ENCODE results near the gene NSFL1C. TPM values are rescaled to one million over a fixed set of nuclear protein-coding genes. Genes with fewer than 3 reads are reported as not detected.

Gene NSFL1C
- total RNA-seq, 1 donor from 2014 or later, result 93.9 TPM

DNA sequence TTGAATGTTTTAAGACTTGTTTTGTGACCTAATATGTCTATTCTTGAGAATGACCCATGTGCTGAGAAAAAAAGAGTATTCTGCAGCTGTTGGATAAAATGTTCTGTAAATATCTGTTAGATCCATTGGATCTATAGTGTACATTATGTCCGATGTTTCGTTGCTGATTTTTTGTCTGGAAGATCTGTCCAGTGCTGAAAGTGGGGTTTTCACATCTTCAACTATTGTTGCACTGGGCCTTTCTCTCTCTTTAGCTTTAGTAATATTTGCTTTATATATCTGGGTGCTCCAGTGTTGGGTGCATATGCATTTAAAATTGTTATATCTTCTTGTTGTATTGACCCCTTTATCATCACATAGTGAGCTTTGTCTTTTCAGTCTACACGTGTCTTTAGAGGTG is 30.3 kb upstream of the NSFL1C start:
- no peak for TF ChIP-seq CTCF (conservative IDR thresholded peaks at IDR 0.05)
- H3K27ac Mint-ChIP-seq (ENCODE audit: unreplicated experiment), result no peak overlapping the region
- H3K36me3 Mint-ChIP-seq (ENCODE audit: low read depth), result no peaks in the 10 kb centered on the region
- H3K4me3 Mint-ChIP-seq, result no peak overlapping the region
- no peak for DNase-seq (ENCODE audit: low read depth, low spot score)
- H3K27me3 Mint-ChIP-seq (ENCODE audit: low read depth), result peaks cover 73% of the 10 kb centered on the region
- no peaks in the 10 kb centered on the region for H3K4me1 Mint-ChIP-seq
- no peaks in the 10 kb centered on the region for H3K9me3 Mint-ChIP-seq

DNA sequence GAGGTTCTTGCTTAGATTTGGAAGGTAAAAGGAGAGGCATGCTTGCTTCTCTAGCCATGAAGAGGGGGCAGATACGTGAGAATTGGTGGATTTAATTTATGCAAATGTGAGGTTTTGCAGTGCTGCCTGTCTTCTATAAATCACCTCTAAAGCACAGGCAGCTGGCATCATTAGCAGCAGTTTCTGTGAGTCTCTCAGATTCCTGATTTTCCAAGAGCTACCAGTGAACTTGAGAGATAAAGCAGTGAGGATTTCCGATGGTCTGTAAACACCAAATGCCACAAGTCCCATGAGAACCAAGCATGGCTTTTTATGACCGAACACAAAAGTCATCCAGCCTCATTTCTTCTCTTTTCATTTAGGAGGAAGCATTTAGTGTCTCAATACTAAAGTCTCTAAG is 27.8 kb upstream of the NSFL1C start:
- Mint-ChIP-seq H3K27me3 (ENCODE audit: low read depth) (peaks cover 78% of the 10 kb centered on the region), H3K36me3 (ENCODE audit: low read depth) (no peaks in the 10 kb centered on the region), H3K27ac (ENCODE audit: unreplicated experiment) (no peak overlapping the region), H3K9me3 (no peaks in the 10 kb centered on the region), H3K4me1 (no peaks in the 10 kb centered on the region), H3K4me3 (no peak overlapping the region)
- TF ChIP-seq CTCF (conservative IDR thresholded peaks at IDR 0.05), result no peak
- no peak for DNase-seq (ENCODE audit: low read depth, low spot score)

DNA sequence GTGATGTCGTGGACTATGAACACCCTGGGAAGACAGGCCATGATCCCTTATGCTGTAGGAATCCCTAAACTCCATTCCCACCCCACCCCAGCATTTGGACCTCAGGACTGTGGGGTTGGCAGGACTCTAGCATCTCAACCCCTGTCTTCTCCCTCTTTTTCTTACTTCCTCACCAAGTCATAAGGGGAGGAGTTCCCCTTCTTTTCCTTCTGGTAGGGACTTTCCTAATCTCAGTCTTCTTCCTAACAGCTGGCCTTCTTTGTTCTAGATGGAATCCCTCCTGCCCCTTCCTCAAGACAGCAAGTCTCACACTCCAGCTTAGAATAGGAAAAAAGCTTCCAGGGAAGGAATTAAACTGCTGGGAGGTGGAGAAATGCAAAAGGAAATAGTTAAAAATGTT is 26.9 kb upstream of the NSFL1C start:
- no peaks in the 10 kb centered on the region for H3K9me3 Mint-ChIP-seq
- H3K27ac Mint-ChIP-seq (ENCODE audit: unreplicated experiment), result no peak overlapping the region
- H3K4me3 Mint-ChIP-seq, result no peak overlapping the region
- no peaks in the 10 kb centered on the region for H3K36me3 Mint-ChIP-seq (ENCODE audit: low read depth)
- H3K27me3 Mint-ChIP-seq (ENCODE audit: low read depth), result peaks cover 81% of the 10 kb centered on the region
- no peak for DNase-seq (ENCODE audit: low read depth, low spot score)
- TF ChIP-seq CTCF (conservative IDR thresholded peaks at IDR 0.05), result no peak
- H3K4me1 Mint-ChIP-seq, result no peaks in the 10 kb centered on the region

GRCh38 chr20:1491860-1492642 is 25.4 kb upstream of the NSFL1C start:
- no peaks in the 10 kb centered on the region for H3K4me1 Mint-ChIP-seq
- no peak overlapping the region for H3K4me3 Mint-ChIP-seq
- no peak for DNase-seq (ENCODE audit: low read depth, low spot score)
- H3K36me3 Mint-ChIP-seq (ENCODE audit: low read depth), result no peaks in the 10 kb centered on the region
- H3K27ac Mint-ChIP-seq (ENCODE audit: unreplicated experiment), result no peak overlapping the region
- H3K27me3 Mint-ChIP-seq (ENCODE audit: low read depth), result peaks cover 83% of the 10 kb centered on the region
- no peaks in the 10 kb centered on the region for H3K9me3 Mint-ChIP-seq
- no peak for TF ChIP-seq CTCF (conservative IDR thresholded peaks at IDR 0.05)

DNA sequence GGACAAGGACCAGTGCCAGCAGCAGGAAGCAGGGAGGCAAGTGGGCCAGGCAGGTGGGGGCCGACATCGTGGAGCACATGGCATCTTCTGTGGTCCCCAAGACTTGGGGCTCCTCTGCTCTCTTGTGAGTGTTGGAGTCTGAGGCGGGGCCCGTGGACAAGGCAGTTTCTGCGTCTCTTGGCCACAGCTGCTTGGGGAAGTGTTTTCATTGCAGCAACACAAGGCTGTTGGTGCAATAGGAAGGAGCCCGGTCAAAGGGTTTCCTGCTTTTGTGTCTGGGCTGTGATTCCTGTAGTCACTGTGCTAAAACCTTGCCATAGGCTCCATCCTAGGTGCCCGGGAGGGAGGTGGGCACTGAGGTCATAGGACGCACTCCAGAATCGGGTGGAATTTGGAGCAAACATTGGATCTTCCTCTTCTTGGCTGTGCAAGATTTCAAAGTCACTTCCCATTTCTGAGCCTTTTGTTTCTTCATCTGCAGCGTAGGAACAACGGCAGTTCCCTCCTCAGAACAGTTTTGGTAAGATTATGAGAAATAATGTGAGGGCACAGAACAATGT is 24.7 kb upstream of the NSFL1C start, which contains the start of gene SIRPB2:
Gene SIRPB2 (minus strand): TSS at position 140 of the 560 bp plus-strand sequence. CDS start 61 bp downstream, at position 79.
- no peak for TF ChIP-seq CTCF (conservative IDR thresholded peaks at IDR 0.05)
- no peak for DNase-seq (ENCODE audit: low read depth, low spot score)
- Mint-ChIP-seq H3K9me3 (no peaks in the 10 kb centered on the region), H3K4me3 (no peak within 1 kb of the TSS), H3K27me3 (ENCODE audit: low read depth) (peaks cover 82% of the 10 kb centered on the region), H3K4me1 (no peaks in the 10 kb centered on the region), H3K27ac (ENCODE audit: unreplicated experiment) (no peak within 1 kb of the TSS), H3K36me3 (ENCODE audit: low read depth) (no peaks in the 10 kb centered on the region)
